Muscle of leg (tissue), 11 donors: ENCODE data around the gene PSMA6. TPM values are rescaled to one million over a fixed set of nuclear protein-coding genes. Genes with fewer than 3 reads are reported as not detected.
A peak's percentile ranks its signal among the peaks of the same experiment; 100 is the strongest.

Experiments
- DNase-seq: peaks from one replicate; pipeline ENCODE4 v3.0.0; 2013
- H3K27ac ChIP-seq: one replicate; pipeline ENCODE4 v1.5.1; 2013; ENCODE audit warnings: mild to moderate bottlenecking, low read length, control low read depth
- H3K27me3 ChIP-seq: one replicate; pipeline ENCODE4 v1.6.1; 2013; ENCODE audit warnings: low read length; ENCODE audit not compliant: control insufficient read depth, insufficient read depth
- H3K36me3 ChIP-seq: one replicate; pipeline ENCODE4 v1.6.1; 2013; ENCODE audit warnings: low read length; ENCODE audit not compliant: control insufficient read depth, insufficient read depth
- H3K4me1 ChIP-seq: one replicate; pipeline ENCODE4 v1.6.1; 2013; ENCODE audit warnings: low read length; ENCODE audit not compliant: control insufficient read depth, insufficient read depth
- H3K4me3 ChIP-seq: one replicate; pipeline ENCODE4 v1.5.1; 2013; ENCODE audit warnings: low read length, control low read depth
- H3K9me3 ChIP-seq: replicated peaks from 2 replicates; pipeline ENCODE4 v1.6.1; 2013; ENCODE audit warnings: low read depth, low read length; ENCODE audit not compliant: control insufficient read depth
- WGBS: methylation state at CpG from one replicate; pipeline ENCODE4 v1.1.5; 2013; ENCODE audit warnings: missing lambda C conversion rate; ENCODE audit not compliant: insufficient coverage; 5-methylcytosine and 5-hydroxymethylcytosine counted together
- polyA plus RNA-seq, 8 donors: library from polyadenylated mRNA; unstranded; fragments of 120-200 nt; gene quantifications; one replicate each; pipeline versions ENCODE4 v1.2.1 to v1.2.3, GENCODE V29; 2013; ENCODE audit warnings: inconsistent platforms in 1 of 8, low replicate concordance in 1 of 8; ENCODE audit not compliant: insufficient read length in 8 of 8, insufficient read depth in 1 of 8
- total RNA-seq: library from RNA; stranded (reverse); fragments of 120-200 nt; gene quantifications from one replicate; pipeline ENCODE4 v1.2.4, GENCODE V29; 2013

PSMA6 gene
- total and polyA plus RNA-seq, 9 donors, result 161 to 218 (median 181) TPM

- Histone ChIP-seq H3K9me3 (no peaks in the 10 kb centered on the region), H3K27me3 (no peaks in the 10 kb centered on the region), H3K4me3 (no peak overlapping the region), H3K27ac (no peak overlapping the region), H3K4me1 (peaks cover 41% of the 10 kb centered on the region), H3K36me3 (no peaks in the 10 kb centered on the region)
- WGBS, result 76% methylated on average over 7 of the region's 13 CpGs
- peak; percentile 46 for DNase-seq
These were observed 73.2 kb downstream of the PSMA6 start for GRCh38 chr14:35365130-35366055.

GRCh38 chr14:35366056-35366451 is 73.9 kb downstream of the PSMA6 start:
- 89% methylated on average over 10 of the region's 12 CpGs for WGBS
- Histone ChIP-seq H3K27ac (no peak overlapping the region), H3K9me3 (peaks cover 2% of the 10 kb centered on the region), H3K36me3 (no peaks in the 10 kb centered on the region), H3K27me3 (no peaks in the 10 kb centered on the region), H3K4me3 (no peak overlapping the region), H3K4me1 (peaks cover 41% of the 10 kb centered on the region)
- no peak for DNase-seq

GRCh38 chr14:35366521-35366976 is 74.4 kb downstream of the PSMA6 start:
- Histone ChIP-seq H3K36me3 (no peaks in the 10 kb centered on the region), H3K4me1 (peaks cover 41% of the 10 kb centered on the region), H3K27me3 (no peaks in the 10 kb centered on the region), H3K27ac (no peak overlapping the region), H3K4me3 (no peak overlapping the region), H3K9me3 (peaks cover 5% of the 10 kb centered on the region)
- WGBS, result 90% methylated on average over 6 of the region's 8 CpGs
- no peak for DNase-seq

GRCh38 chr14:35367056-35367372 is 74.8 kb downstream of the PSMA6 start:
- Histone ChIP-seq H3K4me1 (peaks cover 41% of the 10 kb centered on the region), H3K27ac (no peak overlapping the region), H3K4me3 (no peak overlapping the region)

More at GRCh38 chr14:35367056-35367372, 74.8 kb downstream of the PSMA6 start:
- Histone ChIP-seq H3K27me3 (no peaks in the 10 kb centered on the region), H3K9me3 (peaks cover 5% of the 10 kb centered on the region), H3K36me3 (no peaks in the 10 kb centered on the region)
- 80% methylated on average over 1 of the region's 5 CpGs for WGBS
- DNase-seq, result no peak

Other genes starting within 250 kb of the PSMA6 start
- gene FAM177A1, start 246.1 kb upstream of the PSMA6 start, total RNA-seq, result 31.3 TPM
- 10 to 100 TPM; 32.8 to 38.1 (median 34.7) TPM for gene FAM177A1, start 246.1 kb upstream of the PSMA6 start, polyA plus RNA-seq
- 34.2 TPM for gene PPP2R3C, start 170.4 kb upstream of the PSMA6 start, total RNA-seq
- gene PPP2R3C, start 170.4 kb upstream of the PSMA6 start, polyA plus RNA-seq, result 10 to 100 TPM; 38.0 to 51.7 (median 42.6) TPM
- 22.7 TPM for gene PRORP, start 169.8 kb upstream of the PSMA6 start, total RNA-seq
- 10 to 100 TPM; 14.1 to 22.3 (median 17.6) TPM for gene PRORP, start 169.8 kb upstream of the PSMA6 start, polyA plus RNA-seq
- gene NFKBIA, start 112.4 kb downstream of the PSMA6 start, total RNA-seq, result 63.2 TPM
- 10 to 100 TPM; 36.8 to 62.7 (median 48.7) TPM for gene NFKBIA, start 112.4 kb downstream of the PSMA6 start, polyA plus RNA-seq
- not detected for gene INSM2, start 241.8 kb downstream of the PSMA6 start, total RNA-seq
- not detected for gene INSM2, start 241.8 kb downstream of the PSMA6 start, polyA plus RNA-seq